GM23338 (cell line): Measurements from ENCODE around the gene JHY. TPM values are rescaled to one million over a fixed set of nuclear protein-coding genes. Genes with fewer than 3 reads are reported as not detected.

ENCODE experiments used
- ATAC-seq: fragments of 200-7000 bp; cut with Tn5 transposase; 3 replicates; pipeline ENCODE4 v1.9.1; 2020
- DNase-seq: peaks from one replicate; pipeline ENCODE4 v3.0.0-alpha.2; 2015; ENCODE audit warnings: low spot score
- H2AFZ ChIP-seq: fragments of 200-600 bp; sonication (generic); 2 replicates; pipeline ENCODE4 v1.8.0; 2016; ENCODE audit warnings: antibody characterized with exemption, mild to moderate bottlenecking, moderate library complexity
- H3F3A ChIP-seq: fragments of 200-600 bp; sonication (generic); replicated peaks from 2 replicates; pipeline ENCODE4 v1.8.0; 2017; ENCODE audit warnings: antibody characterized with exemption, mixed run types, low read depth
- H3K27ac ChIP-seq: fragments of 200-600 bp; sonication (generic); 2 replicates; pipeline ENCODE4 v1.6.1; 2016; ENCODE audit warnings: low read depth
- H3K27me3 ChIP-seq: fragments of 200-600 bp; sonication (generic); 2 replicates; pipeline ENCODE4 v1.8.0; 2016; ENCODE audit warnings: mild to moderate bottlenecking, mixed run types, moderate library complexity; ENCODE audit not compliant: insufficient read depth
- H3K36me3 ChIP-seq: fragments of 200-600 bp; sonication (generic); 2 replicates; pipeline ENCODE4 v1.8.0; 2016; ENCODE audit warnings: mild to moderate bottlenecking; ENCODE audit not compliant: insufficient read depth
- H3K4me1 ChIP-seq: fragments of 200-600 bp; sonication (generic); 2 replicates; pipeline ENCODE4 v1.8.0; 2016; ENCODE audit warnings: mild to moderate bottlenecking, moderate library complexity; ENCODE audit not compliant: insufficient read depth
- H3K4me2 ChIP-seq: fragments of 200-600 bp; sonication (generic); 2 replicates; pipeline ENCODE4 v1.7.1; 2017; ENCODE audit warnings: mixed run types
- H3K4me3 ChIP-seq: fragments of 200-600 bp; sonication (generic); 2 replicates; pipeline ENCODE4 v1.6.1; 2016; ENCODE audit warnings: mixed run types
- H3K79me2 ChIP-seq: fragments of 200-600 bp; sonication (generic); replicated peaks from 2 replicates; pipeline ENCODE4 v1.8.0; 2017; ENCODE audit warnings: mild to moderate bottlenecking; ENCODE audit not compliant: insufficient read depth
- H3K9me2 ChIP-seq: fragments of 200-600 bp; sonication (generic); 2 replicates; pipeline ENCODE4 v1.8.0; 2017; ENCODE audit not compliant: insufficient read depth
- H4K20me1 ChIP-seq: fragments of 200-600 bp; sonication (generic); replicated peaks from 2 replicates; pipeline ENCODE4 v1.8.0; 2017; ENCODE audit warnings: mild to moderate bottlenecking; ENCODE audit not compliant: insufficient read depth
- H3K27ac Mint-ChIP-seq: 2 replicates; pipeline ENCODE4 v1.8.0; 2020; ENCODE audit warnings: inconsistent platforms, mild to moderate bottlenecking, moderate library complexity, mixed read lengths
- H3K27me3 Mint-ChIP-seq: 3 replicates; pipeline ENCODE4 v1.8.0; 2022; ENCODE audit warnings: low read depth, mild to moderate bottlenecking, moderate library complexity, mixed read lengths, inconsistent platforms; ENCODE audit not compliant: insufficient read depth, poor library complexity
- H3K36me3 Mint-ChIP-seq: 3 replicates; pipeline ENCODE4 v1.8.0; 2021; ENCODE audit warnings: low read depth, mild to moderate bottlenecking, inconsistent platforms, moderate library complexity, mixed read lengths
- H3K4me1 Mint-ChIP-seq: 3 replicates; pipeline ENCODE4 v1.8.0; 2020; ENCODE audit warnings: mild to moderate bottlenecking, inconsistent platforms, mixed read lengths
- H3K4me3 Mint-ChIP-seq: 3 replicates; pipeline ENCODE4 v1.8.0; 2021; ENCODE audit warnings: moderate library complexity, mild to moderate bottlenecking, inconsistent platforms, mixed read lengths
- H3K9me3 Mint-ChIP-seq: 3 replicates; pipeline ENCODE4 v1.8.0; 2020; ENCODE audit warnings: moderate library complexity, mild to moderate bottlenecking, inconsistent platforms, mixed read lengths
- CREB1 ChIP-seq: fragments of 250-450 bp; sonication (Bioruptor Pico); IDR thresholded peaks from 2 replicates; pipeline ENCODE4 v1.5.0; 2020; ENCODE audit warnings: low read depth, mild to moderate bottlenecking, moderate library complexity
- JUNB ChIP-seq: IDR thresholded peaks from one replicate; pipeline ENCODE4 v1.6.1; 2016; ENCODE audit warnings: antibody characterized with exemption; ENCODE audit not compliant: unreplicated experiment
- STAT1 ChIP-seq: IDR thresholded peaks from one replicate; pipeline ENCODE4 v1.6.1; 2016; ENCODE audit warnings: antibody characterized with exemption; ENCODE audit not compliant: unreplicated experiment
- ZNF114 ChIP-seq: fragments of 250-450 bp; sonication (Bioruptor Pico); IDR thresholded peaks from 2 replicates; pipeline ENCODE4 v1.5.0; 2020; ENCODE audit warnings: mild to moderate bottlenecking, moderate library complexity
- ZNF331 ChIP-seq: fragments of 250-450 bp; sonication (Bioruptor Pico); IDR thresholded peaks from 2 replicates; pipeline ENCODE4 v1.5.0; 2020; ENCODE audit warnings: low read depth, mild to moderate bottlenecking, moderate library complexity
- polyA plus RNA-seq: library from polyadenylated mRNA; unstranded; fragments of >200 nt; fragmentation: Nextera tagmentation; extraction: Ambion mirVana; gene quantifications from 2 replicates; pipeline ENCODE4 v1.2.1, GENCODE V29; 2016
- total RNA-seq: library from RNA; depleted of rRNA; stranded (reverse); fragments of >200 nt; shearing (Covaris generic); gene quantifications from 2 replicates; pipeline ENCODE4 v1.2.3, GENCODE V29; 2014
- TF ChIP-seq, protein P1 (sequence below), 2 experiments: fragments of 200-600 bp in 1 of 2; sonication (generic) in 1 of 2; conservative IDR thresholded peaks; 2 replicates each; pipeline versions ENCODE4 v1.5.1 to v1.6.1; 2016 to 2017; ENCODE audit warnings: antibody characterized with exemption in 2 of 2, low read depth in 2 of 2, mild to moderate bottlenecking in 2 of 2, moderate library complexity in 1 of 2
- TF ChIP-seq, protein P2 (sequence below): IDR thresholded peaks from one replicate; pipeline ENCODE4 v1.6.1; 2018; ENCODE audit warnings: antibody characterized with exemption; ENCODE audit not compliant: unreplicated experiment

Gene JHY
- total and polyA plus RNA-seq, 2 experiments from 2014 or later = 0.94 to 0.97 TPM

DNA sequence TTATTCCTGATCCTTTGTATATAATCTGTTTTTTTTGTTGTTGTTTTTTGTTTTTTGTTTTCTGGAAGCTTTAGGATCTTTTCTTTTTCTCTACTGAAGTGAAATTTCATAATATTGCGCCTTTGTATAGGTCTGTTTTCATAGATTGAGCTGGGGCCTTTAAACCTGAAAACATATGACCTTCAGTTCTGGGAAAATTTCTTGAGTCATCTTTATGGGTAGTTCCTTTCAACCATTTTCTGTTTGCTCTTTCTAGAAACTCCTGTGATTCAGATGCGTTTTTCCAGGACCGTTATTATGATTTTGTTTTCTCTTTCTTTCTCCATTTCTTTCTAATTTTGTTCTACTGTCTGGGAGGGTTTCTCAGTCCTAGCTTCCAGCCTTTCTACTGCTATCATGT is 55.4 kb downstream of the JHY start:
- DNase-seq (no peak), ATAC-seq (no peak)
- no peak overlapping the region for H3K4me3 ChIP-seq
- no peaks in the 10 kb centered on the region for H3K4me1 ChIP-seq
- no peak overlapping the region; the same call in 1 of the 2 replicates for H2AFZ ChIP-seq
- Mint-ChIP-seq H3K27me3 (no peaks in the 10 kb centered on the region), H3K9me3 (no peaks in the 10 kb centered on the region), H3K36me3 (no peaks in the 10 kb centered on the region), H3K4me3 (no peak overlapping the region), H3K4me1 (no peaks in the 10 kb centered on the region), H3K27ac (no peak overlapping the region)
- H3K4me2 ChIP-seq = no peak overlapping the region
- no peaks in the 10 kb centered on the region for H3K27me3 ChIP-seq
- no peaks in the 10 kb centered on the region for H3K36me3 ChIP-seq
- TF ChIP-seq CREB1 (CRISPR knock-in tag) = no peak
- TF ChIP-seq ZNF331 = no peak
- TF ChIP-seq STAT1 = no peak
- no peak for TF ChIP-seq ZNF114 (CRISPR knock-in tag)
- TF ChIP-seq, protein P1, sequence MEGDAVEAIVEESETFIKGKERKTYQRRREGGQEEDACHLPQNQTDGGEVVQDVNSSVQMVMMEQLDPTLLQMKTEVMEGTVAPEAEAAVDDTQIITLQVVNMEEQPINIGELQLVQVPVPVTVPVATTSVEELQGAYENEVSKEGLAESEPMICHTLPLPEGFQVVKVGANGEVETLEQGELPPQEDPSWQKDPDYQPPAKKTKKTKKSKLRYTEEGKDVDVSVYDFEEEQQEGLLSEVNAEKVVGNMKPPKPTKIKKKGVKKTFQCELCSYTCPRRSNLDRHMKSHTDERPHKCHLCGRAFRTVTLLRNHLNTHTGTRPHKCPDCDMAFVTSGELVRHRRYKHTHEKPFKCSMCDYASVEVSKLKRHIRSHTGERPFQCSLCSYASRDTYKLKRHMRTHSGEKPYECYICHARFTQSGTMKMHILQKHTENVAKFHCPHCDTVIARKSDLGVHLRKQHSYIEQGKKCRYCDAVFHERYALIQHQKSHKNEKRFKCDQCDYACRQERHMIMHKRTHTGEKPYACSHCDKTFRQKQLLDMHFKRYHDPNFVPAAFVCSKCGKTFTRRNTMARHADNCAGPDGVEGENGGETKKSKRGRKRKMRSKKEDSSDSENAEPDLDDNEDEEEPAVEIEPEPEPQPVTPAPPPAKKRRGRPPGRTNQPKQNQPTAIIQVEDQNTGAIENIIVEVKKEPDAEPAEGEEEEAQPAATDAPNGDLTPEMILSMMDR (conservative IDR thresholded peaks at IDR 0.05; ENCODE audit: low read depth in 2 of 2) = no peak
- no peak overlapping the region for H3K27ac ChIP-seq
- no peaks in the 10 kb centered on the region for H3K79me2 ChIP-seq
- H3K9me2 ChIP-seq = no peaks in the 10 kb centered on the region
- H3F3A ChIP-seq = no peaks in the 10 kb centered on the region
- H4K20me1 ChIP-seq = no peaks in the 10 kb centered on the region

DNA sequence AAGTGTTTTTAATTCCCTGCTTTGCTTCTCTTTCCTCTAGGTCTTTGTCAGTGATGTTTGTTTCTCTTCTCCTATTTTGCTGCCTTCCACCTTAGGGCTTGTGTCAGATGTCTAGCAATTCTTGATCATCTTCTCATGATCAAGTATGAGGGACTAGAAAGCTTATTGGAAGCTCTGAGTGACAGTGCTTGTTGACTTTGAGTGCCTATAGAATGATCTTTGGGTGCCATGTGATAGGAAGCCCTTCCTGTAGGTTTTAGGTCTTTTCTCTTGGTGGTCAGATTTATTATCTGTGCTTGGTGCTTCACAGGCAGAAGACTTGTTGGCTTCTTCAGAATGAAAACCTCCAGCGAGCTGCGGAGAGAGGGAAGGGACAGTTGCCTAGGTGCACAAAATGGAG is 56.0 kb downstream of the JHY start:
- H2AFZ ChIP-seq = no peak overlapping the region; the same call in 1 of the 2 replicates
- no peaks in the 10 kb centered on the region for H3K27me3 ChIP-seq
- Mint-ChIP-seq H3K4me3 (no peak overlapping the region), H3K4me1 (no peaks in the 10 kb centered on the region), H3K27ac (no peak overlapping the region), H3K9me3 (no peaks in the 10 kb centered on the region), H3K36me3 (no peaks in the 10 kb centered on the region), H3K27me3 (no peaks in the 10 kb centered on the region)
- no peaks in the 10 kb centered on the region for H4K20me1 ChIP-seq
- ATAC-seq (no peak), DNase-seq (no peak)
- H3F3A ChIP-seq = no peaks in the 10 kb centered on the region
- no peaks in the 10 kb centered on the region for H3K79me2 ChIP-seq
- H3K27ac ChIP-seq = no peak overlapping the region
- no peak for TF ChIP-seq JUNB
- TF ChIP-seq, protein P2, sequence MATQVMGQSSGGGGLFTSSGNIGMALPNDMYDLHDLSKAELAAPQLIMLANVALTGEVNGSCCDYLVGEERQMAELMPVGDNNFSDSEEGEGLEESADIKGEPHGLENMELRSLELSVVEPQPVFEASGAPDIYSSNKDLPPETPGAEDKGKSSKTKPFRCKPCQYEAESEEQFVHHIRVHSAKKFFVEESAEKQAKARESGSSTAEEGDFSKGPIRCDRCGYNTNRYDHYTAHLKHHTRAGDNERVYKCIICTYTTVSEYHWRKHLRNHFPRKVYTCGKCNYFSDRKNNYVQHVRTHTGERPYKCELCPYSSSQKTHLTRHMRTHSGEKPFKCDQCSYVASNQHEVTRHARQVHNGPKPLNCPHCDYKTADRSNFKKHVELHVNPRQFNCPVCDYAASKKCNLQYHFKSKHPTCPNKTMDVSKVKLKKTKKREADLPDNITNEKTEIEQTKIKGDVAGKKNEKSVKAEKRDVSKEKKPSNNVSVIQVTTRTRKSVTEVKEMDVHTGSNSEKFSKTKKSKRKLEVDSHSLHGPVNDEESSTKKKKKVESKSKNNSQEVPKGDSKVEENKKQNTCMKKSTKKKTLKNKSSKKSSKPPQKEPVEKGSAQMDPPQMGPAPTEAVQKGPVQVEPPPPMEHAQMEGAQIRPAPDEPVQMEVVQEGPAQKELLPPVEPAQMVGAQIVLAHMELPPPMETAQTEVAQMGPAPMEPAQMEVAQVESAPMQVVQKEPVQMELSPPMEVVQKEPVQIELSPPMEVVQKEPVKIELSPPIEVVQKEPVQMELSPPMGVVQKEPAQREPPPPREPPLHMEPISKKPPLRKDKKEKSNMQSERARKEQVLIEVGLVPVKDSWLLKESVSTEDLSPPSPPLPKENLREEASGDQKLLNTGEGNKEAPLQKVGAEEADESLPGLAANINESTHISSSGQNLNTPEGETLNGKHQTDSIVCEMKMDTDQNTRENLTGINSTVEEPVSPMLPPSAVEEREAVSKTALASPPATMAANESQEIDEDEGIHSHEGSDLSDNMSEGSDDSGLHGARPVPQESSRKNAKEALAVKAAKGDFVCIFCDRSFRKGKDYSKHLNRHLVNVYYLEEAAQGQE = no peak
- no peak overlapping the region for H3K4me2 ChIP-seq
- no peaks in the 10 kb centered on the region for H3K4me1 ChIP-seq
- no peak overlapping the region for H3K4me3 ChIP-seq
- H3K9me2 ChIP-seq = no peaks in the 10 kb centered on the region
- H3K36me3 ChIP-seq = no peaks in the 10 kb centered on the region
